ENCODE measurements around the gene ZNF286A.
"Not testable (repeated sequence)": the region's sequence is repeated elsewhere in the genome, so short reads cannot be mapped to it uniquely, and the experiment has no call there.

ZNF286A gene

DNA sequence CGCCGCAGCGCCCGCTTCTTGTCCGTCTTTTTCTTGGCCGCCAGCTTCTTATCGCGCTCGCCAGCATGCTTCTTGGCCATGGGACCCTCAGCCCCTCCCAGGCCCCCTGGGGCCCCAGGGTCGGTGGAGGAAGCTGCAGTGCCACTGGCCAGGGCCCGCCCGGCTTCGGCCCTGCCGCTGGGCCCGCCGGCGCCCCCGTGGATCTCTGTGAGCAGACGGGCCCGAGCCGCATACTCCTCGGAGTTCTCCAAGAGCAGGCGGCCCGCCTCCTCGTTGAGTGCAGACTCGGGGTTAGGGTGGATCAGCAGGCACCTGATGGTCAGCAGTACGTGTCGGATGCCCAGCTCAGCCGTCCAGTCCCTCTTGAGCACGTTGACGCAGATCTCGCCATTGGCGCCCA, 4.7 kb downstream of the ZNF286A start:
- DNase-seq, result not testable (repeated sequence)

GRCh38 chr17:15704813-15705212, 5.3 kb downstream of the ZNF286A start:
- not testable (repeated sequence) for DNase-seq

- DNase-seq, result not testable (repeated sequence)
Measured at GRCh38 chr17:15708879-15709278, 9.3 kb downstream of the ZNF286A start.

- DNase-seq, result not testable (repeated sequence)
Measured at GRCh38 chr17:15716601-15717563, 17.3 kb downstream of the ZNF286A start.

DNA sequence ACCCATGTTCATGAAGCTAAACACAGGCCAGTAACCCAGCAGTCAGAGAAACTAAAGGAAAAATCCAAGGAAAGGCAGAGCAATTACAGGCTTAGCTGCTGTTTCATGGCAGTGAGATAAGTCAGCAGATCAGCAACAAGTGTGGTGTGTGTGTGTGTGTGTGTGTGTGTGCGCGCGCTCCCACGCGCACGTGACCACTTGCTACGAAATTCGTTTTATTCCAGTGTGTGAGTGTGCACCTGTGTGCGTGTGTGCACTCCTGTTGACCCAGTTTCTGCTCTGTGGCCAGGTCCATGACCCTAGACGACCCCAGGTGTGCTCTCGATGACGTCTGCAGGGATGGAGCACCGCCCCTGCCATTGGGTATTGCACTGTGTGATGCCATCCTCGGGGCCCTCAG, 31.0 kb downstream of the ZNF286A start:
- not testable (repeated sequence) for DNase-seq

DNA sequence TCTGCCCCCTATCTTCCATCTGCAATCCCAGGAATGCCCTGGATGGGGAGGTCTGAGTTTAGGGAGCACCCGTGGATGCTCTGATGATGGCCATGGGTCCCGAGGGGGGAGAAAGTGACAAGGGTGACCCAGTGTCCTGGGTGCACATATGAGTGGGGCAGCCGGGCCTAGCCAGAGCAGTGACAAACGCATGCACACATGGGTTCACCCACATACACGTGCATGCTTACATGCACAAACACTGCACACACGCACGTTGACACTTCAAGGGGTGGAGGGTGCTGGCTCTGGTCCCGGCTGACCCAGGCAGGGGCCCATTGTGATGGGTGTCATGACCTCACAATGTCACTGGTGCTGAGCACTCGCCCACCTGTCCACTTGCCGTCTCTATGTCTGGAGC, 32.3 kb downstream of the ZNF286A start, which contains the start of gene TBC1D26:
TSS of gene TBC1D26 (plus strand) at position 384 of the 400 bp plus-strand sequence. CDS start 3,066 bp downstream, outside the sequence.
- DNase-seq, result not testable (repeated sequence)

- DNase-seq, result not testable (repeated sequence)
Measured at GRCh38 chr17:15733174-15733789, 33.7 kb downstream of the ZNF286A start.

DNA sequence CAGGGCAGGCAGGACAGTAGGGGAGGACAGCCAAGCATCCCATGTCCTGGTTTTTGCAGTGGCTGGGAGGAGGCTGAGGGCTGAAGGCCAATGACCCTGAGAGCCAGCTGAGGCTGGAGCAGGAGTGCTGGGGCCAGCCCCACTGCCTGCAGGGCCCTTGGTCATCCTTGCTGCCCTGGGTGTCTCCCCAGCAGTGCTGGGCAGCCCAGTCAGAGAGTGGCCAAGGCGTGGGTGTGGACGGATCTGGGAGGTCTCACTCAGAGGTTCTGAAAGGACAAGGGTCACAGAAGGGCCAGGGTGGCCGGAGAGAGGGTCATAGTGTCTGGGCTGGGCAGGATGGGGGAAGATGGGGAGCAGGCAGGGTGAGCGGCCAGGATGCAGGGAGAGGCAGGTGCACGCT, 37.0 kb downstream of the ZNF286A start:
- DNase-seq, result not testable (repeated sequence)

DNA sequence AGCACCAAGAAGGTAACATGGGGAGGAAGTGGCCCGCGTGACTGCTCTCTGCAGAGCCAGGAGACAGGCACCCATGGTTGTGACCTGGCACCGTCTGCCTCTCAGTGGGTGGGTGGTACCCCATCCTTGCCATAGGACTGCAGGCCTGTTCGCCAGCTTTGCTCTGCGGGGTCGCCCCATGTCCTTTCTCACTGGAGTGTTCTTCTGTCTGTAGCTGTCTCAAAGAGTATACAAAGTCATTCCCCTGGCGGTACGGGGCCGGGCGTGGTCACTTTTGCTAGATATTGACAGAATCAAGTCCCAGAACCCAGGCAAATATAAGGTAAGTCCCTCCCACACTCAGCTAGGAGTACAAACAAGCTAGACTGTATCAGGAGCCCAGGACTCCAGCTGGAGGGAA, 38.5 kb downstream of the ZNF286A start:
- no peak for DNase-seq

GRCh38 chr17:15739259-15739658, 39.7 kb downstream of the ZNF286A start:
- DNase-seq, result not testable (repeated sequence)

DNA sequence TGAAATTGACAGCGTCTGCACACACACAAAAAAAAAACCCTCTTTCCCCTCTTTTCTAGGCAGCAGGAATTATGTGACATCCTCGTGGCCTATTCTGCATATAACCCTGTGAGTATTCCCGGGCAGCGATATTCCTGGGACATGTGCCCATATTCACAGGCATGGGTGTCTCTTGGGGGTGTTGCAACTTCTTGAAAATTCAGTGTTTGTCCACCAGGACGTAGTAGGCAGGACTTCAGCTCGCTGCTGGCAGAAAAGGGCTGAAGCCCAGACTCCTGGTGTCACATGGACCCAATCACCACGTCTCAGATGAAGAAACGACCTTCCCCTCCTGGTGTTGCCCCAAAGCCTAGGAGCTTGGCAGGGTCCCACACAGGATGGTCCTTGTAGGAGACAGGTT, 40.5 kb downstream of the ZNF286A start:
- not testable (repeated sequence) for DNase-seq

DNA sequence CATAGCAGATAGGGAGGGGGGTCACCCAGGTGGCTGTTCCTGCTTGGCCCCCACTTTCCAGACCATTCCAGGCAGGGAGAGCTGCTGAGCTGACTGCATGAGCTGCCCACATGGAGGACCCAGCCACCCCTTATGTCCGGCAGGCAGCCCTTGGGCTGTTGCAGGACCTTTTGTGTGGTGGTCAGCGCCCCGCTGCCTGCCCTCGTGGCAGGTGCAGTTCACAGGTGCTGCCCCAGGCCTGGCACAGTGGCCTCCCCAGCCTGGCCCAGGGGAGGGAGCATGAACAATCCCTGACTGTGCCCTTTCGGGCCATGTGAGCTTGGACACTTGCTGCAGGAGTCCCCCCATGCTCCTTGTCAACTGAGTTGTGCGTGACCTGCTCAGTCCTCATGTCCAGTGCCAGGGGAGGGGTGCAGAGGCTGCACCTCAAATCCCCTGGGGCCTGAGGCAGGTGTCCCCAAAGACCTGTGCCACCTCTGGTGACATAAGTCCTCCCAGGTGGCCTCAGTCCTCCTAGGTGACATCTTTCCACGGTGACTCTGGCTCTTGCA, 41.1 kb downstream of the ZNF286A start:
- DNase-seq, result no peak

DNA sequence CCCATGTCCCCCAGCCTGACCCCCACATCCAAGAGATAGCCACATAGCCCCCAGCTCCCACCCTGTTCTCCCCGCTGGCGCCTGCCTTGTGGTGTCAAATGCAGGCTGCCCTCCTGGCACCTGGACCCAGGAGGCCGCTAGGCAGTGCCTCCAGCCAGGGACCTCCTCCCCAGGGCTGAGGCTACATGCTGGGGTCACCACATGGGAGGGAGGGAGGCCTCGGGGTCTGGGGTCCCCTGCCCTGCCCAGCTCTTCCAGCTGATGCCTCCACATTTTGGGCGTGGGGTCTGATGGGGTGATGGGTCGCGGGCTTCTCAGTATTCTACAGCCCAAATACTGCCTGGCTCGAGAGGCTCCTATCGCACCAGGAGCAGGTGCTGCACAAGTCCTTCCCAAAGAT, 42.1 kb downstream of the ZNF286A start:
- DNase-seq, result no peak

DNA sequence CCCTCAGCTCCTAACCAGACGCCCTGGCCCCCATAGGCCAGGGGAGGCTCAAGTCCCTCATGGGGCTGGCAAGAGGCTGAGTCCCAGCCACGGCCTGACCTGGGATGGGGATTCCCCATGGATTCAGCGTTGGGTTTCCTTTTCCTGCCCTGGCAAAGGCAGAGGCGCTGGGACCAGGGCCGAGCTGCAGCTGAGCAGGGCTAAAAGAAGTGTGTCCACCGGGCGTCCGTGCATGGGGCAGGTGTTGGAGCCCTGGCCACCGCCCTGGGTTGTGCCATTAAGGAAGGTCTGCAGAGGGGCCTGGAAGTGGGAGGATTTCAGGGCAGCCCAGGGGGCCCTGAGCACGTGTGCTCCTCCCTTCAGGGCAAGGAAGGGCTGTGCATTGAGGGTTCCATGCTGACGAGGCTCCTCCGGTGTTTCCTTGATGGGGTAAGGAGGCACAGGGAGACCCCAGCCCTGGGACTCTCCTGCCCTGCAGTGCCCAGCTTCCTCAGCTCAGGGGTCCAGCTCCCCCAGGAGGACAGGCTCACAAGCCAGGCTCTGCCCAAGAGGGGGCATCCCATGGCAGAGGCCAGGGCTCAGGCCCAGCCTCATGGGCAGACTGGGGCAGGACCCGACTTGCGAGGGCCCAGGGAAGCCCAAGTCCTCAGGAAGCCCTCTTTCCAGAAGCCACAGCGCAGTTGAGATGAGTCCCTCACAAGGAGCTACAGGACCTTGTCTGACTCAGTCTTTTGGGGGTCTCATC, 42.7 kb downstream of the ZNF286A start:
- no peak for DNase-seq

- no peak for DNase-seq
Measured at GRCh38 chr17:15742921-15743320, 43.4 kb downstream of the ZNF286A start.

- DNase-seq, result no peak
Measured at GRCh38 chr17:15744074-15744676, 44.6 kb downstream of the ZNF286A start.

DNA sequence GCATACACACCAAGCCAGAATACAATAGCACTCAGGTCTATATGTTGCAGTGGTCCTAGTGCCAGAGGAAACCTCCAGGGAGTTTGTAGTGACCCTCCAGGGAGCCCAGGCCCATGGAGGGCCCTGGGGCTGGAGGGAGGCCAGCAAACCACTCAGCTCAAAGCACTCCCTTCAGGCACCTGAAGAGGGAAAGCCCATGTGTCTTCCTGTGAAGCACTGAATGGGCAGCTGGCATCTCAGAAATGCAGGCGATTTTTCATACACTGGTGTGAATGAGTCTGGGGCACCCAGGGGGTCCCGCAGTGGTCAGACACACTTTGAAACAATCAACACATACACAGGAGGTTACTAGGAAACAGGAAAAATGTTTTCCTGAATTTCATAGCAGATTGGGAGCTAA, 45.3 kb downstream of the ZNF286A start:
- DNase-seq, result no peak

DNA sequence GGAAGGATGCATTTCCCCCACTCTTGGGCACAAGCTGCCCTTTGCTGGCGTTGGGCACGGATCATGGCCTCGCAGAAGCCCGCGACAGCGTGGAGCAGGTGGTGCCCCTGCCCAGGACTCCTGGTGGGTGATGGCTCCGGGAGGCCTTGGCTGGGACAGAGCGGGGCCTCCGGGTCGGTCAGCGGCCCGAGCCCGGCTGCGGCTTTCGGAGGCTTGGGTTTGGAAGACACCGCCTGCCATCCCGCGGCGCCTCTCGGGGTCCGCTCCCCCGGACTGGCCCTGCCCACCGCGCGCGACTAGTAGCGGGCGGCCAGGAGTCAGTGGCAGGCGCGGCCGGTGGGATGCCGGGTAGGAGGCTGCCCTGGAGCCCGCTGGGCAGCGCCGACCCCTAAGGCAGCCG, 49.9 kb downstream of the ZNF286A start:
- DNase-seq, result peak; percentile 25

DNA sequence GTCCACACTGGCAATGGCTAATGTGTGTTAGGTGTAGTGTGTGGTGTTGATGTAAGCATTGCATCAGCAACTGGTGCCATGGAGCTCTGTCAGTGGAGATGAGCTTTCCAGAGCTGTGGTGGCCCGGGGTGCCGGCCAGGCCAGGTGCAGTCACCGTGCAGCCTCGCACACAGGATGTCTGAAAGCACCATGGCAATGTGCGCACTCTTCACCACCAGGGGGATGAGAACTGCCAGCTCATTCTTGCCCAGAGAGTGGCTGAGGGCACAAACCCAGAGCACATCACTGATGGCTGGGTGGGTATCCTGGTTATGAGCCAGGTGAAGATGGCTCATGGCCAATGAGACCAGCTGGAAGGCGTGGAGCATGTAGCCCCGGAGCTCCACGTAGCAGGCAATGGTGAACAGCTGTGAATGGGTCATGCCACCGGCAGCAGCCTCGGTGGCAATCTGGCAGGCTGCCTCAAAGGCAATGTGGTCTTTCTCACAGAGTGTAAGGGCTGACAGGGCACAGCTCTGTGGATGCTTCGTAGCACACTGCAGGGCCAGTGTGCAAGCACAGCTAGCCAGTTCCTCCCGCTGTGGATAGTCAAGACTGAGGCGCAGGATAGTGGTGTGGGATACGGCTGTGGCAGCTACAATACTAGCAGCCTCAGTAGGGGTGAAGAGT, 69.4 kb downstream of the ZNF286A start:
- DNase-seq, result not testable (repeated sequence)

All from retina (tissue), 1 donor.